Activated CD4-positive, alpha-beta T cell treated with anti-CD3 and anti-CD28 coated beads, Interleukin-2, amount 50 U/mL, for 48 hours (primary cell): ENCODE measurements around the gene SAMHD1.
A peak's percentile ranks its signal among the peaks of the same experiment; 100 is the strongest.
"Not testable (repeated sequence)": the region's sequence is repeated elsewhere in the genome, so short reads cannot be mapped to it uniquely, and the experiment has no call there.

Experiments
- DNase-seq, 2 experiments: peaks; one replicate each; pipeline ENCODE4 v3.0.0-alpha.2; 2020

Gene SAMHD1

GRCh38 chr20:36951979-36952738, 651 bp upstream of the SAMHD1 start:
- DNase-seq, result no peak

- no peak for DNase-seq
Observed at GRCh38 chr20:36950414-36951197, 902 bp downstream of the SAMHD1 start.

DNA sequence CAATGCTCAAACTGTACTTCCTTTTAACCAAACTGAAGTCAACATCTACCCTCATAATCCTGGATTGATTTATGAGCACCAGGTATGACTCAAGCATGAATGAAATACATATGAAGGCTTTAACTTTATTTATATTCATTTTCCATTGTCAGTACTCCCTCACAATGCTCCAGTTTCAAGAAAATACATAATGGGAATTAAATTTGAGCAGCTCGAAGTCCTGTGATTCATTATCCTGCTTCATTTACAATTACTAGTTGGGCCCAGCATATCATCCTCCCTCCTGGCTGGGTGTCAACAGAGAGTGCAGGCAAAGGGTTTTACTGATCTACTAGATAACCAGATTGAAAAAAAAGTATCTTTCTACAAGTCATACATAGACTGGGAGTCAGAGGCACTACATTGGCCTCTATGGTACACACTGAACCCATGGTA, 10.1 kb downstream of the SAMHD1 start:
- DNase-seq, result peak in 1 of 2 experiments; percentile 25

- DNase-seq, result no peak
Observed at GRCh38 chr20:36937402-36937770, 14.1 kb downstream of the SAMHD1 start.

DNA sequence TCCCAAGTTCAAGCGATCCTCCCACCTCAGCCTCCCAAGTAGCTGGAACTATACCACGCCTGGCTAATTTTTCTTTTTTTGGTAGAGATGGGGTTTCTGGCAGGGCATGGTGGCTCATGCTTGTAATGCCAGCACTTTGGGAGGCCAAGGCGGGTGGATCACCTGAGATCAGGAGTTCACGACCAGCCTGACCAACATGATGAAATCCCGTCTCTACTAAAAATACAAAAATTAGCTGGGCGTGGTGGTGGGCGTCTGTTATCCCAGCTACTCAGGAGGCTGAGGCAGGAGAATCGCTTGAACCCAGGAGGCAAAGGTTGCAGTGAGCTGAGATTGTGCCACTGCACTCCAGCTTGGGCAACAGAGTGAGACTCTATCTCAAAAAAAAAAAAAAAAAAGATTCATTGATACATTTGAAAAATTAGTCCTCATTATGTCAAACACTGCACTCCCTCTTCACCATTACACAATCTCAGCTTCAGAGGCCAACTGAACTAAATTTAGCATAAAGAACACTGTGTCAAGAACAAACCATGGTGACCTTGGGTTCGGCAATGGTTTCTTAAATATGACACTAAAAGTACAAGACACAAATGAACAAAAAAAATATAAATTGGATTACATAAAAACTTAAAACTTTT, 14.6 kb downstream of the SAMHD1 start:
- not testable (repeated sequence) for DNase-seq

DNA sequence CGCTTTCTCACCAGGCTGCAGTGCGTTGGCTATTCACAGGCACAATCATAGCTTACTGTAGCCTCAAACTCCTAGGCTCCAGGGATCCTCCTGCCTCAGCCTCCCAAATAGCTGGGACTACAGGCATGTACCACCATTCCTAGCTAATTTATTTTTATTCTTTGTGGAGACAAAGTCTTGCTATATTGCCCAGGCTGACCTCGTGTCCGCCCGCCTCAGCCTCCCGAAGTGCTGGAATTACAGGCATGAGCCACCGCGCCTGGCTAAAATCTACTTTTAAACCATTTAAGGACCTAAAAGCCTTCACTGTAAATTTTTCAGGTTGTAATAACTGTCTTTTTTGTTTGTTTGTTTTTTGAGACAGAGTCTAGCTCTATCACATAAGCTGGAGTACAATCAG, 15.2 kb downstream of the SAMHD1 start:
- DNase-seq, result no peak

- DNase-seq, result not testable (repeated sequence)
Observed at GRCh38 chr20:36933571-36933970, 17.9 kb downstream of the SAMHD1 start.

GRCh38 chr20:36932476-36933426, 18.8 kb downstream of the SAMHD1 start:
- DNase-seq, result no peak

- not testable (repeated sequence) for DNase-seq
Observed at GRCh38 chr20:36932067-36932466, 19.4 kb downstream of the SAMHD1 start.

GRCh38 chr20:36929691-36930090, 21.8 kb downstream of the SAMHD1 start:
- DNase-seq, result no peak

GRCh38 chr20:36929290-36929689, 22.2 kb downstream of the SAMHD1 start:
- DNase-seq, result no peak

GRCh38 chr20:36927704-36928103, 23.8 kb downstream of the SAMHD1 start:
- no peak for DNase-seq

- no peak for DNase-seq
Observed at GRCh38 chr20:36926653-36927200, 24.8 kb downstream of the SAMHD1 start.

DNA sequence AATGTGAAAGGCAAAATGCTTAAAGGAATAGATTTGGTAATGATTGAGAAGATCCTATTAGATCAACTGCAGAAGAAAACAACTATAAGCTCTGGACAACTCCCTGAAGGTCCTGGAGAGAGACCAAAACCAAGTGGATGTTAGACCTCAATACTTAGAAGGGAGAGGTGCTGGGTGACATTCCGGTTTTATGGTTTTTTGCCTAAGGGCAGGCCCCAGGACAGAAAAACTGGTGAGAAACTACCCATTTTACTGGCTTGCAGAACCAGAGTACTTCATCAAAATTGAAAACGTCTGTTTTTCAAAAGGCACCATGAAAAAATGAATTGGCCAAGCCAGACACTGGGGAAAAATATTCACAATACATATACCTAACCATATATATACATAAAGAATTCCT, 26.3 kb downstream of the SAMHD1 start:
- no peak for DNase-seq

DNA sequence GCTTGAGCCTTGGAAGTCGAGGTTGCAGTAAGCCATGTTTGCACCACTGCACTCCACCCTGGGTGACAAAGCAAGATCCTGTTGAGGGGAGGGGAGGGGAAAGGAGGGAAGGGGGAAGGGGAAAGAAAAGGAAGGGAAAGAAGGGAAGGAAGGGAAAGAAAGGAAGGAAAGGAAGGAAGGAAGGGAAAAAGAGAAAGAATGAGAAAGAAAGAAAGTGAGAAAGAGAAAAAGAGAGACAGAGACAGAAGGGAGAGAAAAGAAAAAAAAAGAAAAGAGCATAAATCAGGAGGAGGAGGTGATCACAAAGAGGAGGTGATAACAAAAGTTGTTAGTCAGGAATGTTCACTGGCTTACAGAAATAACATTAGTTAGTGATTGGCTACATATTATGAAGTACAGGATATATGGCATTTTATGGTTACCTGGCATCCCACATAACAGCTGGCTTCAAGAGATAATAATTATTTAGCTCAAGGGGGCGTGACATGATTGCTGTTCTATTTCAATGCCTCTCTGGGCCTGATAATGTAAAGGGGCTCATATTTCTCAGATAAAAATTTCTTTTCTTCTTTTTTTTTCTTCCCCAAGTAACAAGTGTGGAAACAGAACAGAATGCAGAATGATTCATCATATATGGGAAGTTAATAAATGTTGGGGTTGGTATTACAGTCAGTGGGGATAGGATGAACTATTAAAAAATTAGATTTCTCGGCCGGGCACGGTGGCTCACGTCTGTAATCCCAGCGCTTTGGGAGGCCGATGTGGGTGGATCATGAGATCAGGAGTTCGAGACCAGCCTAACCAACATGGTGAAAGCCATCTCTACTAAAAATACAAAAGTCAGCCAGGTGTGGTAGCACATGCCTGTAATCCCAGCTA, 27.1 kb downstream of the SAMHD1 start:
- no peak for DNase-seq

DNA sequence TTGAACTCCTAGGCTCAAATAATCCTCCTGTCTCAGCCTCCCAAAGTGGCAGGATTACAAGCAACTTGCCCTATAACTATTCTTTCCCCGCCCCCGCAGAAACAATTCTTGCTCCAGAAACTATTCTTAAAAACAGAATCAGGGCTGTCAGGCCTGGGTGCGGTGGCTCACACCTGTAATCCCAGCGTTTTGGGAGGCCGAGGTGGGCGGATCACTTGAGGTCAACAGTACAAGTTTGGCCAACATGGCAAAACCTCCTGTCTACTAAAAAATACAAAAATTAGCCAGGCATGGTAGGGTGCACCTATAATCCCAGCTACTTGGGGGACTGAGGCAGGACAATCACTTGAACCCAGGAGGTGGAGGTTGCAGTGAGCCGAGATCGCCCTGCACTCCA, 31.2 kb downstream of the SAMHD1 start:
- DNase-seq, result no peak

DNA sequence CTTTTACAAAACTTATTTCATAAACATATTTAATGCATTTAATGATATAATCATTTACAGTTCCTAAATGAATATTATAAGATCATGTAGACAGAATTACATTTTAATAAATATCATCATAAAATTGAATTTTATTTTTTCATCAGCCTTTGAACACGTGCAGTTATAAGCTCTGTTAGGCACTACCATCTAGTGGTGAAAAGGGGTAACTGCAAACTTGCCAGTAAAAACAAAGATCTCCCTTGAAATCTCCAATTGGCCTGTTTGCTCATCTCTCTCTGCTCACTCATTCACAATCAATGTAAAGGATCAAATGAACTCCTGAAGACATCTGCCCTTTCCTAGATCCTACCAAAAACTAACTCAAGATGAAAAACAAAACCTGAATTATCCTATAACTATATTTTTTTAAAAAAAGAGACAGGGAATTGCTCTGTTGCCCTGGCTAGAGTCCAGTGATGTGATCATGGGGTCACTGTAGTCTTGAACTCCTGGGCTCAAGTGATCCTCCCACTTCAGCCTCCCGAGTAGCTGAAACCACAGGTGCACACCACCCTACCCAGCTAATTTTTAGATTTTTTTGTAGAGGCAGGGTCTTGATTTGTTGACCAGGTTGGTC, 31.7 kb downstream of the SAMHD1 start:
- no peak for DNase-seq

GRCh38 chr20:36917943-36918342, 33.6 kb downstream of the SAMHD1 start:
- DNase-seq, result peak in 1 of 2 experiments; percentile 27

GRCh38 chr20:36917240-36917639, 34.3 kb downstream of the SAMHD1 start:
- DNase-seq, result no peak

GRCh38 chr20:36916199-36916598, 35.3 kb downstream of the SAMHD1 start:
- no peak for DNase-seq

GRCh38 chr20:36908603-36909002, 42.9 kb downstream of the SAMHD1 start:
- no peak for DNase-seq
